GM21528 (cell line): ENCODE results near the gene PSMB7.
"Not testable (repeated sequence)": the region's sequence is repeated elsewhere in the genome, so short reads cannot be mapped to it uniquely, and the experiment has no call there.

Experiments
- ATAC-seq: cut with Tn5 transposase; IDR thresholded peaks from one replicate; pipeline ENCODE4 v1.9.1; 2021; ENCODE audit warnings: mild to moderate bottlenecking, moderate library complexity; ENCODE audit not compliant: unreplicated experiment, low FRiP score

The PSMB7 gene

GRCh38 chr9:124444166-124444565, 28.9 kb upstream of the PSMB7 start:
- ATAC-seq: no peak

DNA sequence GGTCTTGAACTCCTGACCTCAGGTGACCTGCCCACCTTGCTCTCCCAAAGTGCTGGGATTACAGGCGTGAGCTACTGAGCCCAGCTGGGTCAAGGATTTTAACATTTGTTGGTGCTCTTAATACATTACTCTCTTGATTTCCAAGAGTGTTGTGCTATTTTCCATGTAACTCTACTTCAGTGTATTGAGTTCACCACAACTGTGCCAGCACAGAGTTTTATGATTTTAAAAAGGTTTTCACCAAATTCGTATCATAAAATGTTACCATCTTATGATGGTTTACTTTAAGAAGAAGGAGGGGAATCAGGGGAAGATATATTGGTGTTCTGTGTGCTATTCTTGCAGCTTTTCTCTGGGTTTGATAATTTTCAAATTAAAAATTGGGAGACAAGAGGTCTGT, 28.4 kb upstream of the PSMB7 start:
- ATAC-seq: no peak

DNA sequence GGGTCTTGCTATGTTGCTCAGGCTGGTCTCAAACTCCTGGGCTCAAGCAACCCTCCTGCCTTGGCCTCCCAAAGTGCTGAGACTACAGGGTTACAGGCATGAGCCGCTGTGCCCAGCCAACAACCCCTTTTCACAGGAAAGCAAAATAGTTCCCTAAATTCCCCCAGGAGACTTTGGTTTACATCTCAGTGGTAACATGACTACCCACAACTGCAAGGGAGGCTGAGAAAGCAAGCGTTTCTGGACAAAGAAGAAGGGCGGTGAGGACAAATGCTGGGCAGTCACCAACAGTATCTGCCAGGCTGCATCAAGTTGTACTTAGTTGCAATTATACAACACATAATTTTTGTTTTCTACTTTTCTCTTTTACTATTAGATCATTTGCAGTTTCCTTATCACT, 27.6 kb upstream of the PSMB7 start:
- no peak for ATAC-seq

- no peak for ATAC-seq
Observed at GRCh38 chr9:124442379-124442778, 27.1 kb upstream of the PSMB7 start.

GRCh38 chr9:124441291-124441690, 26.0 kb upstream of the PSMB7 start:
- ATAC-seq: no peak

GRCh38 chr9:124440786-124441185, 25.5 kb upstream of the PSMB7 start:
- no peak for ATAC-seq

- ATAC-seq: no peak
Observed at GRCh38 chr9:124439686-124440243, 24.5 kb upstream of the PSMB7 start.

GRCh38 chr9:124439086-124439485, 23.8 kb upstream of the PSMB7 start:
- ATAC-seq: no peak

DNA sequence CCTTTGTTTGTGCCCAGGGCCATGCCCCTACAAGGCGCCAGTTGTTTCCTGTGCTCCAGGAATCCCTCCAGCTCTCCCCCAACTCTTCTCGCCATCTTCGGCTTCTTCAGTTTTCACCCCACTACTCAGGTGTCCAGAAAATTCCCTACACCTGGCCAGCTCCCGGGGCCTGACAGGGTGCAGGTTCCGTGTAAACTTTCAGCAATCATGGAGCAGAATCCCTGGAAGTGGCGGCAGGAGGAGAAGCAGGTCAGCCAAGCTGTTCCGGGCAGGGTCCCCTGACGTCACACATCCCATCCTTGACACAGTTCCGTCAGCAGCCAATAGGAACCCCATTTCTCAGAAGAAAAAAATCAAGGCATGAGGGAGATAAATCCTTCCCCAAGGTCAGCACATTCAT, 22.8 kb upstream of the PSMB7 start:
- ATAC-seq: no peak

DNA sequence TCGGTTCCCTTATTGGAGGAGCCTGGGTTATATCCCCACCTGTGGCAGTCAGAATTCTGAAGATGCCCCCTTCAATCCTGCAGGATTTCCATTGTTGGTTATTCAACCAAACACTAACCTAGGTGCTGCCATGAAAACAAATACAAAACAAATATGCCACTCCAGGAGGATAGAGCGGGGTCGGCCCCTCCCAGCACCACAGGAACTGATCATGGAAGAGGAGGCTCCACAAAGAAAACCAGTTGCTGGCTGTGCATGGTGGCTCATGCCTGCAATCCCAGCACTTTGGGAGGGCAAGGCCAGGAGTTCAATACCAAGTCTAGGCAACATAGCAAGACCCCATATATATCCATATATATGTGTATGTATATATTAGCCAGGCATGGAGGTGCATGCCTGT, 21.8 kb upstream of the PSMB7 start:
- ATAC-seq: no peak

- no peak for ATAC-seq
Observed at GRCh38 chr9:124436320-124436719, 21.1 kb upstream of the PSMB7 start.

DNA sequence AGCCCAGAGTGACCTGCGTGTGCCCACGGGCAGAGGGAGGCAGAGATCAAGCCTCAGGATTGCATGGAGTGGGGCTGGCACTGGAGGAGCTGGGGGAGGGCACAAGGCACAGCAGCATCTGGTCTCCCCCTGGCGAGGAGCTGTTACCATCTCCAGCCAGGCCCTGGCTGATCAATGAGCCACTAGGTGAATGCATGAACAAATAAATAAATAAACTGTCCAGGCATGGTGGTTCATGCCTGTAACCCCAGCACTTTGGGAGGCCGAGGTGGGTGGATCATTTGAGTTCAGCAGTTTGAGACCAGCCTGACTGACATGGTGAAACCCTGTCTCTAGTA, 14.3 kb upstream of the PSMB7 start:
- no peak for ATAC-seq

GRCh38 chr9:124428751-124429529, 13.7 kb upstream of the PSMB7 start:
- ATAC-seq: no peak

DNA sequence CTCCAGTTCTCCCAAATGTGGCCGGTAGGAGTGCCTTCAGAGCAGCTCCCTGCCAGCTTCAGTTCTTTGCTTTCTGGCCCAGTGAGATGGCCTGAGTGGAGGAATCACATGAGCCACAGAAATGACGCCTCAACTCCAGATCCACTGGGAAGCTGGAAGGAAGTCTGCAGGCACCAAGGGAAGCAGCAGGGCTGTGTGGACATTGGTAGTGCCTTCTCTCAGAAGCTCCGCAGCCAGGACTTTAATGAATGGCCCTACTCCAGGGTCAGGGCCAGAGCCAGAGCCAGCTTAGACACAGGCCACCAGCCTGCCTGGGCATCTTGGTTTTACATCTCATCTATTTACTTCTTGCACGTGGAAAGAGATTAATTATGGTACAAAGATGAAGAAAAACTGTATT, 12.0 kb upstream of the PSMB7 start:
- ATAC-seq: no peak

- ATAC-seq: no peak
Observed at GRCh38 chr9:124426361-124426760, 11.1 kb upstream of the PSMB7 start.

GRCh38 chr9:124425733-124426132, 10.5 kb upstream of the PSMB7 start:
- ATAC-seq: not testable (repeated sequence)

DNA sequence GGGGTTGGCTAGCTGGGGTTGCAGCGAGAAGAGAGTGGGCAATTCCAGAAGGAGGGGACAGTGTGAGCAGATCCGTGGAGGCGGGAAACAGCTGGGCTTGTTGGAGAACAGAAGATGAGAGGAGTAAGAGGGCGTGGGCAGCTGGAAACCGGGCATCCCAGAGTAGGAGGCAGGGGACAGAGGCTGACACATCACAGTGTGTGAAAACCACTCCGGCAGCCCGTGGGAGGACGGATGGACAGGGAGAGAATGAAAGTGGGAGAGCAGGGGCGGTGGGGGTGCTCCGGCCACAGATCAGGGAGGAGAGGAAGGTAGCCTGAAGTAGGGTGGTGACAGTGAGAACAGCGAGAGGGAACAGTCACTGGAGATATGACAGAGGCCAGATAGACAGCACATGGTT, 8.3 kb upstream of the PSMB7 start:
- no peak for ATAC-seq

GRCh38 chr9:124423155-124423554, 7.9 kb upstream of the PSMB7 start:
- ATAC-seq: no peak

GRCh38 chr9:124420991-124421543, 5.8 kb upstream of the PSMB7 start:
- no peak for ATAC-seq

GRCh38 chr9:124419832-124420489, 4.7 kb upstream of the PSMB7 start:
- no peak for ATAC-seq

GRCh38 chr9:124415852-124416484, 726 bp upstream of the PSMB7 start:
- no peak for ATAC-seq
